HepG2 (cell line): Measurements from ENCODE around the gene PIK3CD. TPM values are rescaled to one million over a fixed set of nuclear protein-coding genes. Genes with fewer than 3 reads are reported as not detected.
A peak's percentile ranks its signal among the peaks of the same experiment; 100 is the strongest.

Experiments used
- HBP1 ChIP-seq: IDR thresholded peaks from 2 replicates; pipeline ENCODE4 v1.6.1; 2016; ENCODE audit warnings: low read depth, control low read depth
- HOXA3 ChIP-seq: sonication (generic); formaldehyde crosslinking; IDR thresholded peaks from 2 replicates; pipeline ENCODE4 v1.5.0; 2020; ENCODE audit warnings: missing genetic modification reagents
- KDM3A ChIP-seq: IDR thresholded peaks from 2 replicates; pipeline ENCODE4 v1.6.1; 2018; ENCODE audit warnings: low read depth, missing compliant biosample characterization
- KDM4B ChIP-seq: sonication (generic); formaldehyde crosslinking; IDR thresholded peaks from 2 replicates; pipeline ENCODE4 v1.4.0; 2020; ENCODE audit warnings: missing genetic modification reagents
- MAFF ChIP-seq: IDR thresholded peaks from 2 replicates; pipeline ENCODE4 v1.6.1; 2011; ENCODE audit warnings: low read depth, low read length, improper control_type of control experiment
- MYNN ChIP-seq: sonication (generic); formaldehyde crosslinking; IDR thresholded peaks from 2 replicates; pipeline ENCODE4 v1.4.0; 2020; ENCODE audit warnings: mild to moderate bottlenecking, low read depth, missing genetic modification reagents
- MZF1 ChIP-seq: sonication (generic); formaldehyde crosslinking; IDR thresholded peaks from 2 replicates; pipeline ENCODE4 v1.8.1; 2023; ENCODE audit warnings: mild to moderate bottlenecking, missing genetic modification reagents, borderline replicate concordance
- NBN ChIP-seq: fragments of 450-650 bp; conservative IDR thresholded peaks from 2 replicates; pipeline ENCODE4 v1.6.1; 2017
- NKX3-1 ChIP-seq: sonication (generic); formaldehyde crosslinking; IDR thresholded peaks from 2 replicates; pipeline ENCODE4 v1.5.0; 2020; ENCODE audit warnings: missing genetic modification reagents
- PATZ1 ChIP-seq: sonication (generic); formaldehyde crosslinking; IDR thresholded peaks from 2 replicates; pipeline ENCODE4 v1.4.0; 2020; ENCODE audit warnings: missing genetic modification reagents
- PHF21A ChIP-seq: sonication (generic); formaldehyde crosslinking; IDR thresholded peaks from 2 replicates; pipeline ENCODE4 v1.5.0; 2020; ENCODE audit warnings: mild to moderate bottlenecking, missing genetic modification reagents
- RARA ChIP-seq: IDR thresholded peaks from 2 replicates; pipeline ENCODE4 v1.6.1; 2016; ENCODE audit warnings: missing genetic modification reagents, missing compliant biosample characterization
- SMAD9 ChIP-seq: sonication (generic); formaldehyde crosslinking; IDR thresholded peaks from 2 replicates; pipeline ENCODE4 v1.5.1; 2020; ENCODE audit warnings: mild to moderate bottlenecking, missing genetic modification reagents
- TCF12 ChIP-seq, 2 experiments: fragments of 450-650 bp in 1 of 2; sonication (generic) in 1 of 2; formaldehyde crosslinking in 1 of 2; IDR thresholded peaks; 2 replicates each; pipeline versions ENCODE4 v1.6.1 to v1.8.0; 2017 to 2022; ENCODE audit warnings: antibody characterized with exemption in 1 of 2, mild to moderate bottlenecking in 1 of 2, missing genetic modification reagents in 1 of 2, moderate library complexity in 1 of 2
- YY1 ChIP-seq: IDR thresholded peaks from 2 replicates; pipeline ENCODE4 v1.6.1; 2011; ENCODE audit warnings: low read length, low read depth, moderate library complexity, mild to moderate bottlenecking; ENCODE audit not compliant: insufficient read depth, insufficient replicate concordance
- ZNF446 ChIP-seq: sonication (generic); formaldehyde crosslinking; IDR thresholded peaks from 2 replicates; pipeline ENCODE4 v1.5.0; 2020; ENCODE audit warnings: mild to moderate bottlenecking, missing genetic modification reagents
- ZNF512B ChIP-seq: sonication (generic); formaldehyde crosslinking; IDR thresholded peaks from 2 replicates; pipeline ENCODE4 v1.5.1; 2020; ENCODE audit warnings: missing genetic modification reagents, mild to moderate bottlenecking, borderline replicate concordance
- ZNF609 ChIP-seq: sonication (generic); formaldehyde crosslinking; IDR thresholded peaks from 2 replicates; pipeline ENCODE4 v1.4.0; 2020; ENCODE audit warnings: mild to moderate bottlenecking, missing genetic modification reagents, borderline replicate concordance
- ZNF883 ChIP-seq: sonication (generic); formaldehyde crosslinking; IDR thresholded peaks from 2 replicates; pipeline ENCODE4 v1.5.1; 2020; ENCODE audit warnings: mild to moderate bottlenecking, missing genetic modification reagents; ENCODE audit errors: not compliant biosample characterization
- ZSCAN12 ChIP-seq: sonication (generic); formaldehyde crosslinking; IDR thresholded peaks from 2 replicates; pipeline ENCODE4 v1.9.0; 2021; ENCODE audit warnings: mild to moderate bottlenecking, missing genetic modification reagents
- polyA plus RNA-seq, 8 experiments: library from polyadenylated mRNA; depleted of rRNA in 3 of 8; stranded (reverse) in 7 of 8; unstranded in 1 of 8; fragments of >200 nt; fragmentation: Illumina TruSeq in 4 of 8; extraction: Trizol in 4 of 8; gene quantifications; 2 replicates each; pipeline versions ENCODE4 v1.2.1 to v1.2.3, GENCODE V29; 2011 to 2016; ENCODE audit warnings: low read depth in 4 of 8, missing spikeins in 1 of 8, mixed read lengths in 1 of 8; ENCODE audit not compliant: insufficient read depth in 1 of 8
- total RNA-seq, 5 experiments: library from RNA; depleted of rRNA; stranded (reverse); fragments of >200 nt; fragmentation: Illumina TruSeq; extraction: Trizol; gene quantifications; 2 replicates each; pipeline ENCODE4 v1.2.3, GENCODE V29; 2016; ENCODE audit warnings: low read depth in 1 of 5

Gene PIK3CD
- total and polyA plus RNA-seq, 2 of the 13 experiments (the other 11 are each of a cell fraction or from before 2014, with no cell fraction given), result 7.1 to 10.0 TPM

GRCh38 chr1:9689971-9690381 is 38.4 kb downstream of the PIK3CD start (continued):
- TF ChIP-seq ZNF609 (no peak), ZSCAN12 (no peak), NKX3-1 (CRISPR knock-in tag) (no peak), NBN (no peak), TCF12 (IDR thresholded peaks at IDR 0.05) (no peak), TCF12 (CRISPR knock-in tag; IDR thresholded peaks at IDR 0.05) (no peak), ZNF512B (CRISPR knock-in tag) (no peak), MZF1 (CRISPR knock-in tag) (no peak), RARA (CRISPR knock-in tag) (no peak), ZNF446 (CRISPR knock-in tag) (no peak), PATZ1 (peak; percentile 30; the same call in 1 of the 2 replicates), ZNF883 (peak; percentile 25), KDM4B (no peak), SMAD9 (CRISPR knock-in tag) (no peak), HBP1 (CRISPR knock-in tag) (no peak), PHF21A (CRISPR knock-in tag) (0 out of 2 replicates have a peak, but pooled peaks have one; percentile 41), MYNN (no peak), YY1 (no peak), HOXA3 (no peak), KDM3A (CRISPR knock-in tag) (no peak), MAFF (no peak)
